M059J (cell line): ENCODE results near the gene TAF1B. TPM values are rescaled to one million over a fixed set of nuclear protein-coding genes. Genes with fewer than 3 reads are reported as not detected.
A peak's percentile ranks its signal among the peaks of the same experiment; 100 is the strongest.
"Not testable (repeated sequence)": the region's sequence is repeated elsewhere in the genome, so short reads cannot be mapped to it uniquely, and the experiment has no call there.

Experiments
- DNase-seq: peaks from one replicate; pipeline ENCODE4 v3.0.0-alpha.2; 2012; ENCODE audit warnings: low read depth
- total RNA-seq: library from RNA; depleted of rRNA; stranded (reverse); fragments of >200 nt; shearing (Covaris generic); gene quantifications from 2 replicates; pipeline ENCODE4 v1.2.3, GENCODE V29; 2014

The TAF1B gene
- total RNA-seq, 1 experiment from 2014 or later: 30.3 TPM

GRCh38 chr2:9879455-9880194 is 36.4 kb downstream of the TAF1B start:
- no peak for DNase-seq

- no peak for DNase-seq
These were observed 40.6 kb downstream of the TAF1B start for GRCh38 chr2:9883897-9884296.

GRCh38 chr2:9884436-9884835 is 41.2 kb downstream of the TAF1B start:
- DNase-seq: no peak

- no peak for DNase-seq
These were observed 41.9 kb downstream of the TAF1B start for GRCh38 chr2:9885036-9885684.

GRCh38 chr2:9887513-9887912 is 44.2 kb downstream of the TAF1B start:
- DNase-seq: no peak

- DNase-seq: no peak
These were observed 46.6 kb downstream of the TAF1B start for GRCh38 chr2:9889812-9890261.

GRCh38 chr2:9892236-9892635 is 49.0 kb downstream of the TAF1B start:
- no peak for DNase-seq

GRCh38 chr2:9895669-9896590 is 52.7 kb downstream of the TAF1B start:
- no peak for DNase-seq

- DNase-seq: peak; percentile 94
These were observed 54.1 kb downstream of the TAF1B start for GRCh38 chr2:9897331-9897737.

GRCh38 chr2:9897846-9898245 is 54.6 kb downstream of the TAF1B start:
- no peak for DNase-seq

GRCh38 chr2:9905413-9905812 is 62.1 kb downstream of the TAF1B start:
- no peak for DNase-seq

GRCh38 chr2:9907402-9907801 is 64.1 kb downstream of the TAF1B start:
- DNase-seq: no peak

- DNase-seq: no peak
These were observed 65.4 kb downstream of the TAF1B start for GRCh38 chr2:9908639-9909038.

GRCh38 chr2:9909106-9909505 is 65.8 kb downstream of the TAF1B start:
- no peak for DNase-seq

- no peak for DNase-seq
These were observed 67.4 kb downstream of the TAF1B start for GRCh38 chr2:9910699-9911098.

- no peak for DNase-seq
These were observed 69.2 kb downstream of the TAF1B start for GRCh38 chr2:9912468-9912867.

GRCh38 chr2:9914384-9915065 is 71.3 kb downstream of the TAF1B start:
- peak; percentile 86 for DNase-seq

GRCh38 chr2:9918275-9918674 is 75.0 kb downstream of the TAF1B start:
- DNase-seq: no peak

GRCh38 chr2:9919512-9919911 is 76.2 kb downstream of the TAF1B start:
- DNase-seq: no peak

- DNase-seq: not testable (repeated sequence)
These were observed 83.7 kb downstream of the TAF1B start for GRCh38 chr2:9927020-9927419.

- no peak for DNase-seq
These were observed 94.0 kb downstream of the TAF1B start for GRCh38 chr2:9937258-9937657.

GRCh38 chr2:9937968-9938367 is 94.7 kb downstream of the TAF1B start:
- DNase-seq: no peak
